Activated CD8-positive, alpha-beta T cell treated with anti-CD3 and anti-CD28 coated beads, Interleukin-2, amount 10 ng/mL, durations not matched to agents 7 days and 5 days (primary cell): ENCODE results near the gene PLA2G4B. TPM values are rescaled to one million over a fixed set of nuclear protein-coding genes. Genes with fewer than 3 reads are reported as not detected.

ENCODE experiments used
- ATAC-seq: fragments of 150-1000 bp; cut with Tn5 transposase; one replicate; pipeline ENCODE4 v1.10.0; 2021; ENCODE audit warnings: moderate library complexity
- CTCF ChIA-PET: fragments of 350-600 bp; sonication (Branson Sonifier 250); formaldehyde crosslinking; loops from one replicate; lab custom pipeline; 2021; ENCODE audit warnings: antibody characterized with exemption; lab: Charles Lee
- POLR2A ChIA-PET: fragments of 350-600 bp; sonication (Branson Sonifier 250); formaldehyde crosslinking; loops from one replicate; lab custom pipeline; 2021; ENCODE audit warnings: antibody characterized with exemption; lab: Charles Lee
- DNase-seq: peaks from one replicate; pipeline ENCODE4 v3.0.0-alpha.2; 2020
- H3K27ac Mint-ChIP-seq: one replicate; pipeline ENCODE4 v1.8.0; 2021; ENCODE audit warnings: mild to moderate bottlenecking, mixed read lengths
- H3K27me3 Mint-ChIP-seq: one replicate; pipeline ENCODE4 v1.8.0; 2021; ENCODE audit warnings: low read depth, mixed read lengths
- H3K36me3 Mint-ChIP-seq: one replicate; pipeline ENCODE4 v1.8.0; 2021; ENCODE audit warnings: low read depth, mixed read lengths
- H3K4me1 Mint-ChIP-seq: one replicate; pipeline ENCODE4 v1.8.0; 2021; ENCODE audit warnings: low read depth, mixed read lengths
- H3K4me3 Mint-ChIP-seq: one replicate; pipeline ENCODE4 v1.8.0; 2021; ENCODE audit warnings: mild to moderate bottlenecking, mixed read lengths
- H3K9me3 Mint-ChIP-seq: one replicate; pipeline ENCODE4 v1.8.0; 2022; ENCODE audit warnings: mixed read lengths; ENCODE audit not compliant: insufficient read depth
- total RNA-seq, 2 experiments: library from RNA; stranded (reverse); gene quantifications; one replicate each; pipeline ENCODE4 v1.2.3, GENCODE V29; 2021

The PLA2G4B gene
- total RNA-seq, 2 experiments from 2014 or later = 8.9 to 13.1 TPM

DNA sequence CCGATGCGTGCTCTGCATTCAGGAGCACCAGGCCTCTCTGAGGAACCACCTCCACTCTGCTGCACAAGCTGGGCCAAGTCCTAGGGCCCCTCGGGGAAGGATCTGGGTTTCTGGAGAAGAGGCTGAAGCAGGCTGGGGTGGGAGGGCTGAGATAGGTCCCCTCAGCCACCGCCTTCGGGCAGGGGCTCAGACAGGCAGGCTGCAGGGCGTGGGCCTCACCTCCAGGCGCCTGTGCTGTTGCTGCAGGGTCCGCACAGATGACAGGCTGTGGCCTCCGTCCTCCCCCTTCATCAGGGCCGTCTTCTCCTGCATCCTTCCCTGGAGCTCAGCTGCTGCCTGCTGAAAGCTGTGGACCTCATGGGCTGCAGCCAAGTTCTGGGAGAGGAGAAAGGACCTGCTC is 15.2 kb downstream of the PLA2G4B start:
- POLR2A ChIA-PET = interaction anchor here (1.3 kb wide), 1 partner anchor 26 kb away, joined by 3 read pairs; the partner anchor contains the start of gene JMJD7
- Mint-ChIP-seq H3K9me3 (no peaks in the 10 kb centered on the region), H3K4me3 (no peak overlapping the region), H3K4me1 (no peaks in the 10 kb centered on the region), H3K36me3 (no peaks in the 10 kb centered on the region), H3K27me3 (no peaks in the 10 kb centered on the region), H3K27ac (no peak overlapping the region)
- DNase-seq = no peak
- ATAC-seq = no peak
- CTCF ChIA-PET = interaction anchor here (1.7 kb wide), 1 partner anchor 51 kb away, joined by 8 read pairs; no protein-coding TSS in a partner anchor

DNA sequence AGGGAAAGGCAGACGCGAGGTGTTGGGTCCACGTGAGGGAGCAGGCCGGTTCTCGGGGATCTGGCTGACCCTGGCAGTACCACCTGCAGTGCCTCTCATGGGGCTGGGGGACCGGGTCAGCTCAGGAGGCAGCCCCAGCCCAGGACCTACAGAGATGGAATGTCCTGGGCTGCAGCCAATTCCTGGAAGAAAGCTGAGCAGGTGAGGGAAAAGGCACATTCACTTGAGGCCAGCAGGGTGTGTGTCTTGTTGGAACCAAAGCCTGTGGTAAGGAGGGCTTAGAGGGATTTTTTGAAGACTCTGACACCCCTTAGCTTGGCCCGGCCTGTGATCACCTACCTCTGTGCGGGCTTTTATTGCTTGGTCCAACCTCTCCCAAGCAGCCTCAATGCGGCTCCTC is 15.8 kb downstream of the PLA2G4B start:
- CTCF ChIA-PET = no interaction called here
- H3K4me3 Mint-ChIP-seq = no peak overlapping the region

GRCh38 chr15:41855261-41855961 is 16.8 kb downstream of the PLA2G4B start:
- POLR2A ChIA-PET = interaction anchor here (0.7 kb wide), 1 partner anchor 197 kb away, joined by 3 read pairs; no protein-coding TSS in a partner anchor
- CTCF ChIA-PET = no interaction called here

More for the DNA sequence above, 15.8 kb downstream of the PLA2G4B start:
- POLR2A ChIA-PET = no interaction called here
- no peaks in the 10 kb centered on the region for H3K9me3 Mint-ChIP-seq
- no peak for ATAC-seq
- no peaks in the 10 kb centered on the region for H3K4me1 Mint-ChIP-seq
- H3K27ac Mint-ChIP-seq = no peak overlapping the region
- no peaks in the 10 kb centered on the region for H3K36me3 Mint-ChIP-seq
- no peak for DNase-seq
- no peaks in the 10 kb centered on the region for H3K27me3 Mint-ChIP-seq

DNA sequence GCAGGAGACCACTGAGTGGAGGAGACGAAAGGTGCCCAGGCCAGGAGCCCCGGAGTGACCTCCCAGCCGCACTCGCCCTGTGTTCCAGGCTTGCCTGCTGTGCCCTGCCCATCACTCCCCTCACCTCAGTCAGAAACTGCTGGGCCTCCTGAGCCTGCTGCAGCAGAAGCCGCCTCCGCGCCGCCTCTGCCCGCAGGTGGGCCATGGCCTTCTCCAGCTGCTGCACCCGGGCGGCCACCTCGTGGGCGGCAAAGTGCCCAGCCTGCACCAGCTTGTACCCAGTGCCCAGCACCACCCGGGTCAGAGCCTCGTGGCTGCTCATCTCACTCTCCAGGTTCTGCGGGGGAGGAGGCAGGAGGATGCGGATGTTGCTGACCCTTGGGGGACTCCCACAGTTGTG is 17.6 kb downstream of the PLA2G4B start:
- no peak overlapping the region for H3K27ac Mint-ChIP-seq

More at GRCh38 chr15:41855261-41855961, 16.8 kb downstream of the PLA2G4B start:
- Mint-ChIP-seq H3K9me3 (no peaks in the 10 kb centered on the region), H3K27me3 (no peaks in the 10 kb centered on the region), H3K4me3 (no peak overlapping the region), H3K4me1 (peaks cover 6% of the 10 kb centered on the region), H3K36me3 (no peaks in the 10 kb centered on the region), H3K27ac (no peak overlapping the region)
- no peak for ATAC-seq
- DNase-seq = no peak

GRCh38 chr15:41856716-41857115 is 18.1 kb downstream of the PLA2G4B start:
- Mint-ChIP-seq H3K36me3 (no peaks in the 10 kb centered on the region), H3K4me1 (peaks cover 12% of the 10 kb centered on the region), H3K27me3 (no peaks in the 10 kb centered on the region), H3K27ac (no peak overlapping the region), H3K9me3 (no peaks in the 10 kb centered on the region), H3K4me3 (no peak overlapping the region)
- ATAC-seq = no peak
- CTCF ChIA-PET = interaction anchor here (2.2 kb wide), 1 partner anchor 48 kb away, joined by 6 read pairs; no protein-coding TSS in a partner anchor
- POLR2A ChIA-PET = interaction anchor here (0.9 kb wide), 1 partner anchor 14 kb away, joined by 3 read pairs; no protein-coding TSS in a partner anchor
- DNase-seq = no peak

More for the DNA sequence above, 17.6 kb downstream of the PLA2G4B start:
- ChIA-PET CTCF (interaction anchor here (2.2 kb wide), 1 partner anchor 48 kb away, joined by 6 read pairs; no protein-coding TSS in a partner anchor), POLR2A (no interaction called here)
- Mint-ChIP-seq H3K9me3 (no peaks in the 10 kb centered on the region), H3K27me3 (no peaks in the 10 kb centered on the region), H3K4me1 (peaks cover 12% of the 10 kb centered on the region), H3K4me3 (no peak overlapping the region), H3K36me3 (no peaks in the 10 kb centered on the region)
- DNase-seq = no peak
- no peak for ATAC-seq

GRCh38 chr15:41857316-41857715 is 18.7 kb downstream of the PLA2G4B start:
- Mint-ChIP-seq H3K9me3 (no peaks in the 10 kb centered on the region), H3K27ac (no peak overlapping the region), H3K4me3 (no peak overlapping the region), H3K36me3 (no peaks in the 10 kb centered on the region), H3K27me3 (no peaks in the 10 kb centered on the region), H3K4me1 (peaks cover 12% of the 10 kb centered on the region)
- CTCF ChIA-PET = interaction anchor here (1.9 to 2.2 kb wide), 2 partner anchors 47 to 83 kb away, joined by 5 to 6 read pairs; partner anchors contain the start of gene MAPKBP1
- DNase-seq (no peak), ATAC-seq (no peak)
- POLR2A ChIA-PET = interaction anchor here (0.9 kb wide), 1 partner anchor 13 kb away, joined by 3 read pairs; no protein-coding TSS in a partner anchor

GRCh38 chr15:41858756-41859155 is 20.1 kb downstream of the PLA2G4B start:
- peaks cover 15% of the 10 kb centered on the region for H3K4me1 Mint-ChIP-seq
- H3K27ac Mint-ChIP-seq = no peak overlapping the region
- no peaks in the 10 kb centered on the region for H3K27me3 Mint-ChIP-seq
- no peaks in the 10 kb centered on the region for H3K9me3 Mint-ChIP-seq
- no peak for ATAC-seq
- DNase-seq = no peak
- no peaks in the 10 kb centered on the region for H3K36me3 Mint-ChIP-seq
- ChIA-PET CTCF (interaction anchor here (1.9 to 2.2 kb wide), 2 partner anchors 46 to 85 kb away, joined by 5 to 6 read pairs; partner anchors contain the start of gene MAPKBP1), POLR2A (no interaction called here)
- no peak overlapping the region for H3K4me3 Mint-ChIP-seq

DNA sequence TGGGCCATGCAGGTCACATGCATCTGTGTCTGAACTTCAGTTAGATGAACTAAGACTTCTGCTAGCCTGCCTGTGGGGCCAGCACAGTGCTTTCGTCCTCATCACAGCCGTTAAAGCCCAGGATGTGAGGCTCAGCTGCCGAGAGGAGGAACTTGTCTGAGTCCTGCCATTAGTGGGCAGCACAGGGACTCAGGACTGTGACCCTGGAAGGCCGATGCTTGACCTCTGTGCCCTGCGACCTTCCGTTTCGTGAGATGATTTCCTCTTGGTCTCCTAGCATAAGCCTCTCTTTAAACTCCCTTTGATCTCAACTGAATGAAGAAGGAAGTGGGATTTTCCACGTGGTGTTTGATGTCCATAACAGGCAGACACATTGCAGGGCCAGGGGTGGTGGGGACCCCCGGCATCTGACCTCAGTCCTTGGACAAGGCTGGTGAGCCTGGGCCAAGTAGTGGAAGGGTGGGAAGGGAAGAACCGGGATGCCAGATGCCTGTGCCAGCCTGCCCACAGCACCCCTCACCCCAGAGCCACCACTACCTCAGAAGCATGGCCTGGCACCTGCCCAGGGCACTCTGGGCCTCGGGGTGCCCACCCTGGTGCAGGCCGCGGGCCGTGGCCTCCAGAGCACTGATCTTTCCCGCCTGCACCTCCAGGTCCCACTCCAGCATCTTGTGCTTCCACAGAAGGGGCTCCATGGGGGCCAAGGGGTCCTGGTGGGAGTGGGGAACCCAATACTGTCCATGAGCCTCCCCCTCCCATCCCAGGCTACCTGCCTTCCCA is 21.6 kb downstream of the PLA2G4B start:
- Mint-ChIP-seq H3K4me3 (no peak overlapping the region), H3K27me3 (no peaks in the 10 kb centered on the region), H3K9me3 (no peaks in the 10 kb centered on the region), H3K36me3 (no peaks in the 10 kb centered on the region), H3K27ac (no peak overlapping the region), H3K4me1 (peaks cover 15% of the 10 kb centered on the region)
- ChIA-PET POLR2A (no interaction called here), CTCF (interaction anchor here (0.7 to 1.9 kb wide), 3 partner anchors 16 to 49 kb away, joined by 3 to 7 read pairs (median 3); no protein-coding TSS in a partner anchor)
- DNase-seq (no peak), ATAC-seq (no peak)

DNA sequence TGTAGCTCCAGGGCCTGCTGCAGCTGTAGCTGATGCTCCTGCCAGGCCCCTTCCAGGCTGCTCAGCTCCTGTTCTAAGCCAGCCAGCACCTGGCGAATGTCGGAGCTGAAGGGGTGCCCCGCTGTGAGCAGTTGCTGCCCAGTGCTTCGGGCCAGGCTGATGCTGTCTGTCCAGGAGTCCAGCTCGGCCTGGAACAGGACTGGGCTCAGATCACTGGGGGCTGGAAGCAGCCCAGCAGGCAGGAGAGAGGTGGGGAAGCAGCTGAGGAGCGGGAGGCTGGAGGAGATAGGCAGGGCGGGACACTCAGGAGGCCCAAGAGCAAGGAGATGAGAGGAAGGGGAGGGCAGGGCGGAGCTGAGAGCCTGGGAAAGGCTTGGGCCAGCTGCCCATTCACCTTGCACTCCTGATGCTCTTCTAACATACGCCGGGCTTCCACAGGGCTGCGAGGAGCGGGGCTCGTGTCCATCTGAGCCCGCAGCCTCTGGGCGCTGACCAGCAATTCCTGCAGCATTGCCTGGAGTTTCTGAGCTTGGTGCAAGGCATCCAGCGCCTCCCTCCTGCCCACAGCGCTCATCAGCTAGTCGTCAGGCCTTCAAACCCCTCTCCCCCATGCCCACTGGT is 23.2 kb downstream of the PLA2G4B start:
- Mint-ChIP-seq H3K4me1 (peaks cover 15% of the 10 kb centered on the region), H3K27ac (no peak overlapping the region), H3K36me3 (no peaks in the 10 kb centered on the region), H3K9me3 (no peaks in the 10 kb centered on the region), H3K27me3 (no peaks in the 10 kb centered on the region), H3K4me3 (no peak overlapping the region)
- ChIA-PET CTCF (interaction anchor here (1.2 to 1.9 kb wide), 3 partner anchors 43 to 88 kb away, joined by 3 to 7 read pairs (median 4); partner anchors contain the start of gene MAPKBP1), POLR2A (interaction anchor here (0.8 kb wide), 1 partner anchor 30 kb away, joined by 3 read pairs; no protein-coding TSS in a partner anchor)
- DNase-seq = no peak
- peak; percentile 11 for ATAC-seq

- ChIA-PET POLR2A (interaction anchor here (0.8 to 0.9 kb wide), 2 partner anchors 11 to 31 kb away, joined by 3 read pairs; no protein-coding TSS in a partner anchor), CTCF (interaction anchor here (1.2 kb wide), 1 partner anchor 42 kb away, joined by 3 read pairs; no protein-coding TSS in a partner anchor)
- H3K27me3 Mint-ChIP-seq = no peaks in the 10 kb centered on the region
- DNase-seq (no peak), ATAC-seq (no peak)
- H3K36me3 Mint-ChIP-seq = no peaks in the 10 kb centered on the region
- no peak overlapping the region for H3K4me3 Mint-ChIP-seq
- no peak overlapping the region for H3K27ac Mint-ChIP-seq
- H3K4me1 Mint-ChIP-seq = peaks cover 15% of the 10 kb centered on the region
- H3K9me3 Mint-ChIP-seq = no peaks in the 10 kb centered on the region
Measured at GRCh38 chr15:41862515-41863116, 24.0 kb downstream of the PLA2G4B start.
